HepG2 (cell line): ENCODE measurements around the gene PNO1. TPM values are rescaled to one million over a fixed set of nuclear protein-coding genes. Genes with fewer than 3 reads are reported as not detected.

Experiments
- ATAC-seq: fragments of 200-7000 bp; cut with Tn5 transposase; 3 replicates; pipeline ENCODE4 v1.9.1; 2020; ENCODE audit warnings: mild to moderate bottlenecking, moderate library complexity
- BruUV-seq: library from RNA; stranded (reverse); fragments of 400-500 nt; replicated peaks from 2 replicates; lab custom pipeline; 2021; lab: Mats Ljungman, UMichigan
- CTCF ChIA-PET: fragments of 300-600 bp; formaldehyde crosslinking; extraction: SDS; loops from one replicate; lab custom pipeline; 2021; ENCODE audit warnings: low total read pairs, inconsistent platforms, low intra/inter-chr PET ratio; lab: Yijun Ruan, JAX
- POLR2A ChIA-PET: fragments of 350-600 bp; sonication (Branson Sonifier 250); formaldehyde crosslinking; loops from one replicate; lab custom pipeline; 2020; ENCODE audit warnings: antibody characterized with exemption, inconsistent platforms; lab: Yijun Ruan, JAX
- DNase-seq: peaks from one replicate; pipeline ENCODE4 v3.0.0-alpha.2; 2015; ENCODE audit warnings: low spot score
- FAIRE-seq: peaks from 3 replicates; lab custom pipeline; 2011; peaks lifted over from hg19 to GRCh38; lab: Jason Lieb, UNC
- H2AFZ ChIP-seq: one replicate; pipeline ENCODE4 v1.6.1; 2011; ENCODE audit warnings: low read length, inconsistent platforms
- H3K27ac ChIP-seq: fragments of 300-600 bp; 3 replicates; pipeline ENCODE4 v1.8.0; 2011; ENCODE audit warnings: mixed run types, mild to moderate bottlenecking, mixed read lengths, low read length, inconsistent platforms; ENCODE audit not compliant: insufficient read depth; ENCODE audit errors: extremely low read length
- H3K27me3 ChIP-seq, 2 experiments: fragments of 200-600 bp in 1 of 2; 2 replicates in 1 of 2; 3 replicates in 1 of 2; pipeline versions ENCODE4 v1.6.0 to v1.8.0; 2011; ENCODE audit warnings: low read length in 2 of 2, mild to moderate bottlenecking in 2 of 2, moderate library complexity in 2 of 2, inconsistent platforms in 1 of 2; ENCODE audit not compliant: insufficient read depth in 2 of 2, control insufficient read depth in 1 of 2
- H3K36me3 ChIP-seq, 2 experiments: fragments of 200-600 bp in 1 of 2; replicated peaks in 1 of 2; 2 replicates in 1 of 2; 3 replicates in 1 of 2; pipeline versions ENCODE4 v1.5.1 to v1.8.0; 2011; ENCODE audit warnings: low read length in 2 of 2, inconsistent platforms in 1 of 2; ENCODE audit not compliant: insufficient read depth in 2 of 2, control insufficient read depth in 1 of 2
- H3K4me1 ChIP-seq: 2 replicates; pipeline ENCODE4 v1.5.1; 2012; ENCODE audit warnings: low read length, inconsistent platforms; ENCODE audit not compliant: insufficient read depth
- H3K4me2 ChIP-seq: 2 replicates; pipeline ENCODE4 v1.6.0; 2011; ENCODE audit warnings: low read depth, low read length, inconsistent platforms
- H3K4me3 ChIP-seq, 3 experiments: fragments of 200-600 bp in 1 of 3; sonication (generic), shearing (Covaris generic) in 1 of 3; replicated peaks in 1 of 3; 2 replicates each; pipeline ENCODE4 v1.5.1; 2011 to 2016; ENCODE audit warnings: low read length in 3 of 3, inconsistent platforms in 2 of 3, low read depth in 2 of 3, mild to moderate bottlenecking in 2 of 3, control low read depth in 1 of 3, mixed read lengths in 1 of 3; ENCODE audit not compliant: insufficient read depth in 1 of 3
- H3K79me2 ChIP-seq: one replicate; pipeline ENCODE4 v1.6.1; 2011; ENCODE audit warnings: low read length, inconsistent platforms; ENCODE audit not compliant: insufficient read depth
- H3K9ac ChIP-seq: 2 replicates; pipeline ENCODE4 v1.6.0; 2011; ENCODE audit warnings: mild to moderate bottlenecking, low read depth, low read length, inconsistent platforms; ENCODE audit not compliant: insufficient read depth
- H3K9me3 ChIP-seq: 2 replicates; pipeline ENCODE4 v1.5.1; 2012; ENCODE audit warnings: mild to moderate bottlenecking, low read length
- H4K20me1 ChIP-seq: 2 replicates; pipeline ENCODE4 v1.6.0; 2011; ENCODE audit warnings: inconsistent platforms, mild to moderate bottlenecking, low read length, moderate library complexity; ENCODE audit not compliant: insufficient read depth
- FOXM1 ChIP-seq: sonication (generic); formaldehyde crosslinking; IDR thresholded peaks from 2 replicates; pipeline ENCODE4 v1.5.0; 2020; ENCODE audit warnings: missing genetic modification reagents
- HDAC1 ChIP-seq: sonication (generic); formaldehyde crosslinking; IDR thresholded peaks from 2 replicates; pipeline ENCODE4 v1.5.1; 2020; ENCODE audit warnings: mild to moderate bottlenecking, missing genetic modification reagents
- IRX3 ChIP-seq: sonication (generic); formaldehyde crosslinking; IDR thresholded peaks from 2 replicates; pipeline ENCODE4 v1.8.1; 2023; ENCODE audit warnings: mild to moderate bottlenecking, low read depth, missing genetic modification reagents, borderline replicate concordance
- SIN3A ChIP-seq: IDR thresholded peaks from 2 replicates; pipeline ENCODE4 v1.6.1; 2011; ENCODE audit warnings: low read depth, mild to moderate bottlenecking, control low read depth, low read length, borderline replicate concordance
- ZNF230 ChIP-seq: sonication (generic); formaldehyde crosslinking; IDR thresholded peaks from 2 replicates; pipeline ENCODE4 v1.4.0; 2020; ENCODE audit warnings: mild to moderate bottlenecking, missing genetic modification reagents
- ZNF282 ChIP-seq: fragments of 450-650 bp; IDR thresholded peaks from 2 replicates; pipeline ENCODE4 v1.6.1; 2018; ENCODE audit not compliant: partially characterized antibody
- ZNF431 ChIP-seq: sonication (generic); formaldehyde crosslinking; IDR thresholded peaks from 2 replicates; pipeline ENCODE4 v1.9.0; 2022; ENCODE audit warnings: missing genetic modification reagents, low read depth, mild to moderate bottlenecking, borderline replicate concordance
- ZNF629 ChIP-seq: sonication (generic); formaldehyde crosslinking; conservative IDR thresholded peaks from 2 replicates; pipeline ENCODE4 v1.5.0; 2020; ENCODE audit warnings: missing genetic modification reagents
- ZNF75D ChIP-seq: sonication (generic); formaldehyde crosslinking; IDR thresholded peaks from 2 replicates; pipeline ENCODE4 v1.8.1; 2023; ENCODE audit warnings: missing genetic modification reagents, mild to moderate bottlenecking, borderline replicate concordance
- ZNF83 ChIP-seq: sonication (generic); formaldehyde crosslinking; IDR thresholded peaks from 2 replicates; pipeline ENCODE4 v1.4.0; 2020; ENCODE audit warnings: missing genetic modification reagents, mild to moderate bottlenecking, borderline replicate concordance
- WGBS: methylation state at CpG from one replicate; pipeline ENCODE4 v1.1.6; 2017; ENCODE audit warnings: low lambda C conversion rate; 5-methylcytosine and 5-hydroxymethylcytosine counted together
- in situ Hi-C: cut with HindIII; loops from 2 replicates; pipeline ENCODE4 v1.10.0; 2017; ENCODE audit warnings: low pct_unique_long_range_greater_than_20kb; ENCODE audit not compliant: extremely low pct_ligation_motif_present
- intact Hi-C: fragments of 100-400 bp; cut with micrococcal nuclease; formaldehyde crosslinking; loops from one replicate; pipeline ENCODE4 v1.10.0; 2022; ENCODE audit not compliant: unreplicated experiment
- polyA plus RNA-seq, 8 experiments: library from polyadenylated mRNA; depleted of rRNA in 3 of 8; stranded (reverse) in 7 of 8; unstranded in 1 of 8; fragments of >200 nt; fragmentation: Illumina TruSeq in 4 of 8; extraction: Trizol in 4 of 8; gene quantifications; 2 replicates each; pipeline versions ENCODE4 v1.2.1 to v1.2.3, GENCODE V29; 2011 to 2016; ENCODE audit warnings: low read depth in 4 of 8, missing spikeins in 1 of 8, mixed read lengths in 1 of 8; ENCODE audit not compliant: insufficient read depth in 1 of 8
- total RNA-seq, 5 experiments: library from RNA; depleted of rRNA; stranded (reverse); fragments of >200 nt; fragmentation: Illumina TruSeq; extraction: Trizol; gene quantifications; 2 replicates each; pipeline ENCODE4 v1.2.3, GENCODE V29; 2016; ENCODE audit warnings: low read depth in 1 of 5
- TF ChIP-seq, protein P1 (sequence below): sonication (generic); formaldehyde crosslinking; conservative IDR thresholded peaks from 2 replicates; pipeline ENCODE4 v1.4.0; 2020; ENCODE audit warnings: missing genetic modification reagents

PNO1 gene
- total and polyA plus RNA-seq, 2 of the 13 experiments (the other 11 are each of a cell fraction or from before 2014, with no cell fraction given) = 12.8 to 48.5 TPM

DNA sequence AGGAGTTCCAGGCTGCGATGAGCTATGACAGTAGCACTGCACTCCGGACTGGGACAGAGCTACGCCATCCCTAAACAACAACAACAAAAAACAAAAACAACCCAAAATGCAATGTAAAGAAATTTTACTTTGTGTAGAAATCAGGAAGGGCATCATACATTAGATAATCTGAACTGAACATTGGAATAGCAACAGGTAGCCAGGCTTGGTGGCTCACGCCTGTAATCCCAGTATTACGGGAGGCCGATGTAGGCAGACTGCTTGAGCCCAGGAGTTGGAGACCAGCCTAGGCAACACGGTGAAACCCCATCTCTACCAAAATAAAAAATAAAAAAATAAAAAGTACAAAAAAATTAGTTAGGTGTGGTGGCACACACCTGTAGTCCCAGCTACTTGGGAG, 2.1 kb upstream of the PNO1 start (continued):
- TF ChIP-seq, protein P1, sequence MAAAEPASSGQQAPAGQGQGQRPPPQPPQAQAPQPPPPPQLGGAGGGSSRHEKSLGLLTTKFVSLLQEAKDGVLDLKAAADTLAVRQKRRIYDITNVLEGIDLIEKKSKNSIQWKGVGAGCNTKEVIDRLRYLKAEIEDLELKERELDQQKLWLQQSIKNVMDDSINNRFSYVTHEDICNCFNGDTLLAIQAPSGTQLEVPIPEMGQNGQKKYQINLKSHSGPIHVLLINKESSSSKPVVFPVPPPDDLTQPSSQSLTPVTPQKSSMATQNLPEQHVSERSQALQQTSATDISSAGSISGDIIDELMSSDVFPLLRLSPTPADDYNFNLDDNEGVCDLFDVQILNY (CRISPR knock-in tag) = no peak
- TF ChIP-seq HDAC1 (CRISPR knock-in tag) = no peak
- no peak for TF ChIP-seq ZNF282
- TF ChIP-seq ZNF230 (CRISPR knock-in tag) = no peak
- TF ChIP-seq ZNF431 (CRISPR knock-in tag) = no peak
- no peak for TF ChIP-seq FOXM1 (CRISPR knock-in tag)
- no peak for TF ChIP-seq SIN3A
- TF ChIP-seq, all 625 proteins: peak for 0

- FAIRE-seq = no peak
- Histone ChIP-seq H3K9ac (peak overlapping the region; percentile 91), H3K9me3 (no peaks in the 10 kb centered on the region), H3K27me3 (no peaks in the 10 kb centered on the region; a peak in 1 of 5 replicates), H3K4me1 (peaks cover 17% of the 10 kb centered on the region; the same call in 1 of the 2 replicates), H3K79me2 (peaks cover 39% of the 10 kb centered on the region), H4K20me1 (no peaks in the 10 kb centered on the region), H3K4me2 (peak overlapping the region; percentile 72), H2AFZ (no peak overlapping the region), H3K27ac (peak overlapping the region; percentile 90), H3K36me3 (peaks cover 8 to 13% of the 10 kb centered on the region in 2 experiments), H3K4me3 (peak overlapping the region; percentile 82 to 91 (median 82))
- no peak for DNase-seq
- ChIA-PET CTCF (no interaction called here), POLR2A (interaction anchor here (1.5 to 2.1 kb wide), 5 partner anchors 12 to 96 kb away, joined by 6 to 26 read pairs (median 11); partner anchors contain the start of genes C1D and PPP3R1)
- 2% methylated on average over 3 of the region's 3 CpGs for WGBS
- in situ Hi-C loops = no loop called here
- no peak for TF ChIP-seq IRX3
- no peak for TF ChIP-seq ZNF75D (CRISPR knock-in tag)
- TF ChIP-seq ZNF629 = no peak
- no peak for TF ChIP-seq ZNF83
- ATAC-seq = no peak
- BruUV-seq = no TSS peak
- intact Hi-C loops = loop anchor here (5.0 kb wide), 1 partner anchor 41 kb away; no protein-coding TSS in a partner anchor
Observed at GRCh38 chr2:68156419-68156818, 1.3 kb upstream of the PNO1 start.
